Activated T-cell treated with anti-CD3 and anti-CD28 coated beads for 1 hour (primary cell): ENCODE measurements around the gene EYS.

Experiments used
- DNase-seq: peaks from one replicate; pipeline ENCODE4 v3.0.0-alpha.2; 2020; ENCODE audit warnings: low read depth

EYS gene

DNA sequence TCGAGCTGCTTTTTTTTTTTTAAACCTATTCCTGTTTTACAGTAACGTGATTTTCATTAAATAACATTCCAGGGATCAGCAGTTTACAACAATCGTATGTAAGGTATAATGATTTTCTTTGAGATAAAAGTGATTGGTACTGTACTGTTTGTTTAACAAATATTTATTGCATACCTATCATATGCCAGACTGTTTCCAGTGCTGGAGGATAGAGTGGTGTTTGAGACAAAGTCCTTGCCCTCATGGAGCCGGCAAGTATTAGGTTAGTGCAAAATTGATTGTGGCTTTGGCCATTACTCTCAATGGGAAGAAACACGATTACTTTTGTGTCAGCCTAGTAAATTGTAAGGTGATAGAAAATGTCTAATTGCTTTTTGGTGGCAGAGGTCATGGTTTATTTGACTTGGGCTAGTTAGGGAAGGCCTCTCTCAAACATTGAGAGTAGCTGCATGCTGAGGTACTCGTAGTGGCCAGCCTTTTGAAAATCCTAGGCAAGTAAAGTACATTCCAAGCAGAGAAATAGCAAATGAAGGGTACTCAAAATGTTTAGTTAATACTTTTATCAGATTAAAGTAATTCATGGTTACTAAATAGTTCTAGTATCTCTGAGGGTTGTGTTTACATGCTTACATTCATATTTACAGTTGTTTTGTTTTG lies 2035.8 kb downstream of the EYS start:
- no peak for DNase-seq
